Keratinocyte (primary cell): Measurements from ENCODE around the gene NKX2-3. TPM values are rescaled to one million over a fixed set of nuclear protein-coding genes. Genes with fewer than 3 reads are reported as not detected.

Experiments
- DNase-seq: peaks from one replicate; pipeline ENCODE4 v3.0.0-alpha.2; 2011; ENCODE audit warnings: low read depth, missing footprints, low spot score
- FAIRE-seq: peaks from 2 replicates; lab custom pipeline; 2011; peaks lifted over from hg19 to GRCh38; lab: Jason Lieb, UNC
- H2AFZ ChIP-seq: 2 replicates; pipeline ENCODE4 v1.6.0; 2012; ENCODE audit warnings: low read length, control low read depth, inconsistent platforms; ENCODE audit not compliant: control insufficient read depth
- H3K27ac ChIP-seq: 2 replicates; pipeline ENCODE4 v1.5.1; 2011; ENCODE audit warnings: low read length; ENCODE audit not compliant: control insufficient read depth, insufficient read depth
- H3K27me3 ChIP-seq: 3 replicates; pipeline ENCODE4 v1.6.0; 2011; ENCODE audit warnings: low read length; ENCODE audit not compliant: control insufficient read depth, insufficient read depth; ENCODE audit errors: extremely low read depth
- H3K36me3 ChIP-seq, 2 experiments: 2 replicates in 1 of 2; 3 replicates in 1 of 2; pipeline ENCODE4 v1.5.1; 2011; ENCODE audit warnings: low read length in 2 of 2, mild to moderate bottlenecking in 1 of 2; ENCODE audit not compliant: control insufficient read depth in 2 of 2, insufficient read depth in 2 of 2; ENCODE audit errors: extremely low read depth in 1 of 2
- H3K4me1 ChIP-seq: 3 replicates; pipeline ENCODE4 v1.5.1; 2011; ENCODE audit warnings: low read length; ENCODE audit not compliant: control insufficient read depth, insufficient read depth; ENCODE audit errors: extremely low read depth
- H3K4me2 ChIP-seq: 3 replicates; pipeline ENCODE4 v1.6.0; 2011; ENCODE audit warnings: low read depth, low read length; ENCODE audit not compliant: control insufficient read depth, insufficient read depth; ENCODE audit errors: extremely low read depth
- H3K4me3 ChIP-seq, 3 experiments: fragments of 200-600 bp in 1 of 3; sonication (generic) in 1 of 3; 2 replicates in 2 of 3; 3 replicates in 1 of 3; pipeline ENCODE4 v1.5.1; 2011 to 2016; ENCODE audit warnings: low read length in 3 of 3, mild to moderate bottlenecking in 3 of 3, control low read depth in 2 of 3, inconsistent platforms in 1 of 3, low read depth in 1 of 3, mixed read lengths in 1 of 3, mixed run types in 1 of 3, moderate library complexity in 1 of 3; ENCODE audit not compliant: control insufficient read depth in 2 of 3, insufficient read depth in 2 of 3; ENCODE audit errors: extremely low read depth in 1 of 3
- H3K79me2 ChIP-seq: 2 replicates; pipeline ENCODE4 v1.6.0; 2012; ENCODE audit warnings: low read length; ENCODE audit not compliant: control insufficient read depth, insufficient read depth
- H3K9ac ChIP-seq: 3 replicates; pipeline ENCODE4 v1.6.0; 2011; ENCODE audit warnings: low read length; ENCODE audit not compliant: control insufficient read depth, insufficient read depth; ENCODE audit errors: extremely low read depth
- H3K9me1 ChIP-seq: 3 replicates; pipeline ENCODE4 v1.6.0; 2011; ENCODE audit warnings: low read length; ENCODE audit not compliant: control insufficient read depth, insufficient read depth; ENCODE audit errors: extremely low read depth
- H3K9me3 ChIP-seq: 2 replicates; pipeline ENCODE4 v1.5.1; 2012; ENCODE audit warnings: low read depth, low read length; ENCODE audit not compliant: control insufficient read depth
- H4K20me1 ChIP-seq: 3 replicates; pipeline ENCODE4 v1.6.0; 2011; ENCODE audit warnings: low read length; ENCODE audit not compliant: control insufficient read depth, insufficient read depth; ENCODE audit errors: extremely low read depth
- CTCF ChIP-seq, 3 experiments: IDR thresholded peaks in 1 of 3; conservative IDR thresholded peaks in 1 of 3; optimal IDR thresholded peaks in 1 of 3; 2 replicates in 2 of 3; 3 replicates in 1 of 3; pipeline versions ENCODE3 to v1.5.1; 2011; ENCODE audit warnings: low read length in 3 of 3, mild to moderate bottlenecking in 3 of 3, moderate library complexity in 2 of 3, control low read depth in 1 of 3, inconsistent platforms in 1 of 3; ENCODE audit not compliant: insufficient read depth in 2 of 3; ENCODE audit errors: extremely low read depth in 1 of 3
- EZH2 ChIP-seq: IDR thresholded peaks from one replicate; pipeline ENCODE4 v1.6.1; 2012; ENCODE audit warnings: inconsistent platforms, mild to moderate bottlenecking, low read length, moderate library complexity
- dilution Hi-C: fragments of 300-500 bp; cut with MboI; formaldehyde crosslinking; loops from one replicate; pipeline ENCODE4 v1.7.0; 2020; ENCODE audit warnings: low sequenced_read_pairs; ENCODE audit not compliant: extremely low pct_ligation_motif_present
- polyA plus RNA-seq, 5 experiments: library from polyadenylated mRNA; depleted of rRNA in 3 of 5; stranded (reverse) in 3 of 5; stranded (forward) in 1 of 5; unstranded in 1 of 5; fragments of >200 nt; gene quantifications; 1 replicate in 1 of 5; 2 replicates in 3 of 5; 3 replicates in 1 of 5; pipeline versions ENCODE4 v1.2.1 to v1.2.3, GENCODE V29; 2011 to 2012; ENCODE audit warnings: missing spikeins in 2 of 5, low read depth in 1 of 5, low replicate concordance in 1 of 5

The NKX2-3 gene
- polyA plus RNA-seq, 1 donor (not counting 4 experiments of a cell fraction or from before 2014, with no cell fraction given), result not detected

GRCh38 chr10:99529591-99530107, 3.1 kb upstream of the NKX2-3 start:
- H3K27ac ChIP-seq, result no peak overlapping the region
- no peaks in the 10 kb centered on the region for H4K20me1 ChIP-seq
- no peaks in the 10 kb centered on the region for H3K9me1 ChIP-seq
- no peak overlapping the region for H3K4me3 ChIP-seq
- no peaks in the 10 kb centered on the region for H3K79me2 ChIP-seq
- dilution Hi-C loops, result no loop called here
- H3K9ac ChIP-seq, result no peak overlapping the region
- no peak overlapping the region for H2AFZ ChIP-seq
- TF ChIP-seq EZH2 (peak; percentile 80), CTCF (optimal IDR thresholded peaks at IDR 0.05 in 1 of 3, IDR thresholded peaks at IDR 0.05 in 1 of 3, conservative IDR thresholded peaks at IDR 0.05 in 1 of 3; ENCODE audit: extremely low read depth in 1 of 3, insufficient read depth in 2 of 3, low read length in 3 of 3) (no peak)
- no peak overlapping the region for H3K4me2 ChIP-seq
- H3K4me1 ChIP-seq, result peaks cover 2% of the 10 kb centered on the region
- peaks cover 100% of the 10 kb centered on the region for H3K27me3 ChIP-seq
- H3K9me3 ChIP-seq, result peaks cover 10% of the 10 kb centered on the region
- FAIRE-seq, result no peak
- DNase-seq, result no peak
- no peaks in the 10 kb centered on the region for H3K36me3 ChIP-seq

GRCh38 chr10:99530108-99531025, 2.4 kb upstream of the NKX2-3 start:
- H3K9ac ChIP-seq, result no peak overlapping the region
- H3K4me2 ChIP-seq, result no peak overlapping the region
- no peaks in the 10 kb centered on the region for H3K9me1 ChIP-seq
- H3K79me2 ChIP-seq, result no peaks in the 10 kb centered on the region
- dilution Hi-C loops, result no loop called here
- no peak for DNase-seq
- H3K36me3 ChIP-seq, result no peaks in the 10 kb centered on the region
- TF ChIP-seq EZH2, result peak; percentile 40
- no peak for TF ChIP-seq CTCF (optimal IDR thresholded peaks at IDR 0.05 in 1 of 3, IDR thresholded peaks at IDR 0.05 in 1 of 3, conservative IDR thresholded peaks at IDR 0.05 in 1 of 3; ENCODE audit: extremely low read depth in 1 of 3, insufficient read depth in 2 of 3, low read length in 3 of 3)
- H3K4me3 ChIP-seq, result no peak overlapping the region
- no peak overlapping the region for H3K27ac ChIP-seq
- peaks cover 99% of the 10 kb centered on the region for H3K27me3 ChIP-seq
- no peak for FAIRE-seq
- H4K20me1 ChIP-seq, result no peaks in the 10 kb centered on the region
- peaks cover 10% of the 10 kb centered on the region for H3K9me3 ChIP-seq
- H3K4me1 ChIP-seq, result peaks cover 6% of the 10 kb centered on the region
- H2AFZ ChIP-seq, result no peak overlapping the region
